Embryonic facial prominence (tissue), 1 donor: ENCODE measurements around the gene ABCA1.
"Not testable (repeated sequence)": the region's sequence is repeated elsewhere in the genome, so short reads cannot be mapped to it uniquely, and the experiment has no call there.

Experiments
- DNase-seq: peaks from one replicate; pipeline ENCODE4 v3.0.0-alpha.2; 2016; ENCODE audit errors: extremely low spot score

Gene ABCA1

DNA sequence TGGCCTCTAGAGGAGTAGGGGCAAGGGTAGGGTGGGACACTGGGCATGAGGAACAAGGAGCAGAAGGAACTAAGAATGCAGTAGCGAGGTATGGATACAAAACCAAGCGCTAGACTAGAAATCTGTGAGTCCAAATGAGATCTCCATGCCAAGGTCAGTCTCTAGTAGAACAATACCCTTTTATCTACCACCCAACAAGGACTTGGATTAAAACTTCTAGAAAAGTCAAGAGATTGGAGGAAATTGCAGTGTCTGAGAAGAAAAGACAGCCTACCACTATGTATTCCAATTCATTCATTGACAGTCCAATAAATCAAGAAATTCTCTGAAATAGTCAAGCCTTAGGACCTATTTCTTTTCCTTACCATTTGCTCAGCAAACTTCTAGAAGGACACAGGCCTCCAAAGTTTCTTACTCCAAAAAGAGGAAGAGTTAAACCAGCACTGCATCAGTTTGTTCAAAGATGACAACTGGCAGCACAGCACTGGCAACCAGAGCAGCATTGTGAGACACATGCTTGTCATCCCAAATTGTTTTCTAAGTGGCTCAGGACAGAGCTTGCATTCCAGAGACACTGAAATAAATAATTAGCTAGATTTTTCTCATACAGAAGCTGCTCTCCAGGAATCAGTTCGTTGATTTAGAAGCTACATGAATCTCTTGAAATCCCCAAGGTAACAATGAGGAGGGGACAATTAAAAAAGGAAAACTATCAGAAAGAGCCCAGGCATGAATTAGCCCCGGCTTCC lies 22.6 kb downstream of the ABCA1 start:
- no peak for DNase-seq

DNA sequence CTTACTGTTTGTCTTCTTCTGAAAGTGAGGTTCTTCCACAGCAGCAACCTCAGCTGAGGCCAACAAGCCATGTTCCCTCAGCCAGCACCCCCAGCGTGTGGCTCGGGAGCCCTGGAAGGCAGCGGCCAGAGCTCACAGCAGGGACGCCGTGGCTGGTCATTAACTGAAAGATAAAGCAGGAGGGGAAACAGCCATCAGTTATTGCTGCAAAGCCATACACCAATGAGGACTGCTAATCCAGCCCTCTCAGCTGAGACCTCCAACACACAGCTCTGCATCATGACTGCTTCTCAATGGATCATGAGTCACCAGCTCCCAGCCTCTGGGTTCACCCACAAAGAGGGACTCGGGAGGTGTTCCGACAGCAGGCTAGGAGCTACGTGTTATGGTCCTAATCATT lies 24.3 kb downstream of the ABCA1 start:
- no peak for DNase-seq

DNA sequence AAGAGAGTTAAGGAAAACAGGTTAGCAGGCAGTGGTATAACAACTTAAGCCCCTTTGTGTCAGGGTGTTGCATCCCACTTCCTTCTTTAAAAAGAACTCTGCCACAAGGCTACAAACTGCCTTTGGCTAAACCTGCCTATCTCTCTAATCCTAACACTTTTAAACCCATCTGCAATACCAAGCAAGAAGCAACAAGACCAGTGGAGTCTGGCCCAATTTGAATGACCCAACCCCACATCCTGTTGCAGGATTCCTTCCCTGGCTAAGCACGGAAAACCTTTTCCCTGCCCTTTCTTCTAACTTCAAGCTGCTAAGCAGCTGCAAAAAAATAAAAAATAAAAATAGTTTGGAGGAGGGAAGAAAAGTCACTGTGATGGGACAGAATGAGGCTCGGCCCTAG lies 27.1 kb downstream of the ABCA1 start:
- DNase-seq: no peak

DNA sequence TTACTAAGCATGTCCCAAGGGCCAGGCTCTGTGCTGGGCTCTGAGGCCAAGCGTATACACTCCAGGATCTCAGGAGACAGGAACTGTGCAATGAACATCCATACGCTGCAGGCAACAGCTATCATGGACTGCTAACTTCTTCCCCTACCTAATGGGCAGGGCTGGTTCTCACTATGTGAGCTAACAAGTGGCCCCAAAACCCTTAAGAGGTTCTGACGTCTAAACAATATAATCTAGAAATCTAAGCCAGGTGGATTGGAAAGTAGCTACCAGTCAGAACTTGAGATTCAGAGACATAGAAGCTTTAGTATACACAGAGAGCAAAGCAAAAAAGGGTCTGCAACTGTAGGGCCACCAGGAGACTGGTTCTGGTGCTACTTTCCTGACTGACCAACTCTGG lies 27.6 kb downstream of the ABCA1 start:
- no peak for DNase-seq

DNA sequence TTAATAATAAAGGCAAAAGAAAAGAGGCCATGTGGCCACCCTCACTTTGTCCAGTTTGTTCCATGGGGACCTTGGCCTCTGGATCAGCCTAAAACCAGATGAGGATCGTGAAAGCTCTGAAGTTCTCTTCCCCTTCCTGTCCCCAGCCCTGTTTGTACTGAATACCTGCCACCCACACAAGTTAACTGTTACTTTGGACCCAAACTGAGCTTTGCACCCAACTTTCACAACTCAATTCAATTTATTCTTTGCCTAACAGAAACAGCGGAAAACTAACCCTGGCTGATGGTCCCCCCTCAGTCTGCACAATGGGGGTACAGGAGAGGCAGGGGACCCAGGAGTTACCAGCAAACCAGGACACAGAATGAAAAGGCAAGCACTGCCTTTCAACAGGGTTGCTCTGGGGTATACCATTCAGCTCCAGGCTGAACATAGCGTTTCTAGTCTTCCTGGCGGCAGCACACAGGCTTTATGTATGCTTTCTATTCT lies 28.2 kb downstream of the ABCA1 start:
- DNase-seq: no peak

DNA sequence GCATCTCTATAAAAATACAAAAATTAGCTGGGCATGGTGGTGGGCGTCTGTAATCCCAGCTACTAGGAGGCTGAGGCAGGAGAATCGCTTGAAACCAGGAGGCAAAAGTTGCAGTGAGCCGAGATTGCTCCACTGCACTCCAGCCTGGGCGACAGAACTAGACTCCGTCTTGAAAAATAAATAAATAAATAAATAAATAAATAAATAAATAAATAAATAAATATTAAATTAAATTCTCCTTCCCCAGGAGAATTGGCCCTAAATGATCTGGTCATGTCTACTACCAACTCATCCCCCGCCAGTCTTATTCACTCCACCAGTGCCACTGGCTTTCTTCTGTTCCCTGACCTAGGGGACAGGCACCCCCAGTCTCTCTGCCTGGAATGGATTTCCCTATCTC lies 29.6 kb downstream of the ABCA1 start:
- not testable (repeated sequence) for DNase-seq

DNA sequence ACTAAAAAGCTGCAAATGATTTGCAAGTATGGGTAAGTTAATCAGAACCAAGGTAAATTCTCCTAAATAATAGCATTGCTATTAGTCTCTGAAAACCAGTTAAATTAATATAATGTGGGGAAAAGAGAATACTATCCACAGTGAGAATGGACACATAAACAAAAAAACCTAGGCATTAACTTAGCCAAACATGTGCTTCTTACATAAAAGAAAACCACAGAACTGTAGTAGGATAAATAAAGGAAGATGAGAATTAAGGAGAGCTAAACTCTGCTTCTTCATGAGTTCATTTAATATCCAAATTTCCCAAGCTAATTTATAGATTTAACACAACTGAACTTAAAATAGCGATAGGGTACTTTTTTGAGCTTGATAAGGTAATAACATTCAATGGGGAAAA lies 31.8 kb downstream of the ABCA1 start:
- no peak for DNase-seq

DNA sequence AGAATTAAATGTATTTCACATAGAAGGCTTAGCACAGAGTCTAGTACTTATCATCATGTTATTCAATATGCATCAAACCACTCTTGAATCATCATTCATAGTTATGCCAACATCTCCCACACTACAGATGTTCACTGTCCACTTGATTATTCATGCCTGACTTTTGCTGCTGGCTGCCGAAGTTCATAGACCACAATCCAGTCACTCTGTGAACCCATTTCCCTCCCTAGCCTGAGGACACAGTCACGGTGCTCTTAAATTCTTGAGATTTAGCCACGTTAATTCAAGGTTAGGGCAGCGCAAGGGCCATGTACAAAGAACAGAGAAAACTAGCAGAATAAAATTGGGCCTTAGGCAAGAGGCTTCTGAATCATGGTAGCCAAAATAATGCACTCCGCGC lies 32.4 kb downstream of the ABCA1 start:
- no peak for DNase-seq

DNA sequence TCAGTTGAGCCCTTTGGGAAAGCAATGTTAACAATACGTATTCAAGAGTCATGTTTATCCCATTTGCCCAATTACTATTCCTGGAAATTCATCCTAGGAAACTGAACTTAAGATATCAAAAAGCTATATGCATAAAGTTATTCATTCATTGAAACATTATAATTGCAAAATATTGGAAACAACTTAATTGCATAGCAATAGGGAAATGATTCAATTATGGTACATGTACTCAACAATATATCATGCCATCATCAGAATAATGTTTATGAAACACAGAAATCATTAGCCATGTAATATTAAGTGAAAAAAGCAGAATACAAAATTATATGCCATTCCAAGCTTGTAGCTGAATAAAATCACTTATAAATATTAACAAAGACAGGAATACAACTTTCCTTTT lies 35.3 kb downstream of the ABCA1 start:
- no peak for DNase-seq

DNA sequence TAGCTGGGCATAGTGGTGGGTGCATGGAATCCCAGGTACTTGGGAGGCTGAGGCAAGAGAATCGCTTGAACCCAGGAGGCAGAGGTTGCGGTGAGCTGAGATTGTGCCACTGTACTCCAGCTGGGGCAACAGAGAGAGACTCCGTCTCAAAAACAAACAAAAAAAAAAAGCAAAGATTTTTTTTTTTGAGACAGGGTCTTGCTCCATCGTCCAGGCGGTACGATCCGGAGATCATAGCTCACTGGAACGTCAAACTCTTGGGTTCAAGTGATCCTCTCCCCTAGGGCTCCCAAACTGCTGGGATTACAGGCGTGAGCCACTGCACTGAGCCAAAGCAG lies 37.6 kb downstream of the ABCA1 start:
- no peak for DNase-seq

DNA sequence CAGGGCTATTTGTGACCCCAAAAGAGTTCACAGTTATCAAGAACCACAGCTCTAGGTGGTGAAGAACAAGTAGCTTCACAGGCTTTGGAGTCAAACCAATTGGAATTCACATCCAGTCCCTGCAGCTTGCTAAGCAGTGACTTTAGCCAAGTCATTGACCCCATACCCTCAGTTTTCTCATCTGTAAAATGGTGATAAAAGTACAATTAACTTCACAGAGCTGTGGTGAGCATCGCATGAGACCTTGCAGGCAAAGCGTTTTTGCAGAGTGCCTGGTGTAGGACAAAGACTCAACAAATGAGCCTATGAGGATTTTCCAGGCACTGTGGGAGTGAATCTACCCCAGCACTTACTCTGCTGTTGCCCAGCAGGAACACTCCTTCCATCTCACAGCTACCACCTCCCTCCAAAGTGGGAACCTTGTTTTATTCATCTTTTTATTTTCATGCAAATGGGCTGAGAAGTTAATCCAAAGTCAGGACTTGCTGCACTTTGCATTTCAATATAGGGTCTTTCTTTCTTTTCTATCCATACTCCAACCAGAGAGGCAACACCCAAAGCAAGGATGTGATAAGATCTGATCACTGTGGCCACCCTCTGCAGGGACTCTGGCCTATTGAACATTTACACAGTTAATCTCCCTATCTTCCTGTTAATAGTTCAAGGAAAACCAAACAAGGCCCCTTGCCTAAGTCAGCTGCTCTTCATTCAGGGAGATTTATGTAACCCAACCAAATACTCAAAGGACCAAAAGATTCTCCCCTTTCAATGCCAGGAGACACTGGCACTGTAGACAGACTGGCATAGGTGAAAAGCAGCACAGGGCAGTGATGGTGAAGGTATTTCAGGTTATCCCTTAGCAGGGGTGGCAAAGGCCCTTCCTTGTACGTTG lies 41.9 kb downstream of the ABCA1 start:
- DNase-seq: no peak

DNA sequence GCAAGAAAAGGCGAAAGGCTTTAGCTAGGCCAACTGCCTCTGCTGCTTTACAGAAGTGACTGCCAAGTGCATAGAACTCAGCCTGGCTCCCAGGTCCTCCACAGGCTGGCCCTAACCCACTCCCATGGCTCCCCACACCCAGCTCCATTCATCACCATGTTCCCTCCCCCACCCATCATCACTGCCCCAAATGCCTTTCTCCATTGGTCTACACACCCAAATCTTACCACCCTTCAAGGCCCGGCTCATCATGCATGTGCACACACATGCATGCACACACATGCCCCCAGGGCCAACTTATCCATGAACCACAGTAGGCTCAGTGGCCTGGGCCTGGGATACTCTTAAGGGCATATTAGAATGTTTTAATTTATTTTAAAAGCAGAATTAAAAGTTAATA lies 44.8 kb downstream of the ABCA1 start:
- DNase-seq: no peak

DNA sequence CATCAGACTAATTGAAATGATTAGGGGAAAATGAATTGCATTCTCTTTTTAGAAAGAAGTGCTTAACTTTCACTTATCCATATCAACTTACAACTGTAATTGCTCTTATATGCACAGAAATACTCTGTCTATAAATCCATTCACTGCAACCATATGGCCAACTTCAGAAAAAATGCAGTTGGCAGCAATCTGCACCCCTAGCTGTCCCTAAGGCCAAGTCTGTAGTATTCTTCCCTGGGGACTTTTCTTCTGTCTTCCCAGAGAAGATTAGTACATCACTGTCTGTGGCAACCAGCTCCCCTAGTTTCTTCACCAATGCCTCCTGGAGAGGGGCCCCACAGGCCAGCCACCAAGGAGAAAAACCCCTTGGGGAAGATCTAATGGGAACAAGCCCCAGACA lies 45.4 kb downstream of the ABCA1 start:
- no peak for DNase-seq

DNA sequence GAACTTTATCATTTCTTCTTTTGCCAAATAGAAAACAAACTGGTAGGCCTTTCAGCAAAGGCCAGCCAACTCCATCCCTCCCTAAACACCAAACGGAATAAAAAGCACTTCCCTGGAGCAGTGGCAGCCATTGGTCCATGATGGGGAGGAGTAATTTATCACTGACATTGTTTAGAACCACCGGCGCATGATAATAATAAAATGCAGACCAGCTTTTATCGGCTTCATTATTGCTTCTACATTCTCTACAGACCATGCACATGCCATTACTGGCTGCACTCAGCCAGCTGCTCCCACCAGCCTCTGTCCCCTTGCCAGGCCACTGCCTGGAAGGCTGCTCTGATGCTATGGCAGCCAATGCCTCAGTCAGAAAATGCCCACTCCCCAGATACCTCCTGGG lies 45.9 kb downstream of the ABCA1 start:
- no peak for DNase-seq

DNA sequence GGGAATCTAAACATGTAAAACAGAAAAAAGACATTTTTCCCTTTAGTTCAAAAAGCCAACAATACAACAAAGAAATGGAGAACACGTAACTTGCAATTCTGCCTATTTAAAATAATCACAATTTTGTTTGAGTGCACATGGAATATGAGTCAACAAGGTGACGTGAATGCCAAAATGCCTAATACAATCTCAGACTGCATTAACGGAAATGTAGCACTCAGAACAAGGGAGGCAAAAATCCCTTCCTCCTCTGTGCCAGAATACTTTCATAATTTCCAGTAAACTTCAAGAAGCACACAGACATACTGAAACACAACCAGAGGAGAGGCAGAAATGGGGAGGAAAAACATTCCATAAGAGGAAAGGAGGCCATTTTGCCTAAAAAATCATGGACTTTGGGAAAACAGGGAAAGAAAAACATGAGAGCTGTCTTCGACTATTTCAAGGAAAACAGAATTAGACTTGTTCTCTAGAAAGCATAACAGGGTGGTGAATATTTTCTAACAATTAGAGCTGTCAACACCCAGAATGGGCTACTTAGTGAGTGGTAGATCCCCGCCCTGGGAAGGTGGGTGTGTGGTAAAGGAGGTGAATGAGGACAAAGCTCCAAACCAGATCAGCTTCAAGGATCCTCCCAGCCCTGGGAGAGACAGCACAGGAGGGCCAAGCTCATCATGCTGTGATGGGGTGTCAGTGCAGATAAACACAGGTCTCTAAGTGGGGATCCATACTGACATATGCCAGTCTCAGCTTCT lies 48.2 kb downstream of the ABCA1 start:
- DNase-seq: no peak

DNA sequence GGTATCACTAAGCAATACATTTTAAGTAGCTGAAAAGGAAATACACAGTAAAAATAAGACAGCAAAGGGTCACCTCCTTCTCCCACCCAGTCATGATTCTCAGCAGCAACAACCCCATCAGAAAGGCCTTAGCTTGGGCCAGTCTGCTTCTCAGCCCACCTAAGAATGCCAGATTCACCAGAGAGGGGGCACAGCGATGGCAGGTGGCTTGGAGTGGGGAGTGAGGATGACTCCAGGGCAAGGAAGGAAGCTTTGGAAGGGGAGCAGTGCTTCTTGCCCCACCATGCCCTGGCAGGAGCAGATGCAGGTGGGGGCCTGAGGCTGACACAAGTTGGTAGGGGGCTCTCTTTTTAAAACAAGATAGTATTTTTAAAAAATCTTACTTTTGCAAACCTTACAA lies 51.4 kb downstream of the ABCA1 start:
- DNase-seq: no peak

DNA sequence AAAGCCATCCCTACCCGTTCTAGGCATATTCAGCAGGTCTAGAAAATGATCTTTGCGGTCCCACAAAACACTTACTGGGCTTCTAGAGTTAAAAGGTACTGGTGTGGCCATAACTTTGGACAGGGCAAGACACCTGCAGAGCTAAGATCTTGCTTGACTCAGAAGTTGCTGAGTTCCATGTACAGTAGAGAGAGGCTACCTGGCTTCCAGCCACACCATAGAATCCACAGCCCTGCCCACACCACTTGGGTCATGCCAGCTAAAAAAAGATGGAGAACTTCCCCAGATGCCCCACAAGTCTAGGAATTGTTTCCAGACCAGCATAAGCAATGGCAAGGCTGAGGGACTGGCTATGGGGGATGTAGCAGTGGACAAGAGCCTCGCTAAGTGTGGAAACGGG lies 52.1 kb downstream of the ABCA1 start:
- no peak for DNase-seq

DNA sequence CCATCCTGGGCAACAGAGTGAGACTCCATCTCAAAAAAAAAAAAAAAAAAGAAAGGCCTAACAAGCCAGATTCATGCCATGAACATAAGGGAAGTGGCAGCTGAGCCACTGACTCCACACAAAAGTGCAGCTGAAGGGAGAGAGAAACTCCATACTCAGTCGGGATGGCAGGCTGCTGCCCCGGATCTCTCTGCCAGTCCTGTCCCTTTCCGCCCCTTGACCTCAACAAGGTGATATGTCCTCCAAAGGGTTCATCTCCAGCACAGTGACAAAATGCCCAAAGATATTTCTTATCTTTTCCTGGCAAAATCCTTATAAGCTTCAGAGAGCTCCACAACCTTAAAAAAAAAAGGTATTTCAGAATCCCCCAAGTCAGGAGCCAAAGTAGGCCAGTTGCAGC lies 52.6 kb downstream of the ABCA1 start:
- no peak for DNase-seq

DNA sequence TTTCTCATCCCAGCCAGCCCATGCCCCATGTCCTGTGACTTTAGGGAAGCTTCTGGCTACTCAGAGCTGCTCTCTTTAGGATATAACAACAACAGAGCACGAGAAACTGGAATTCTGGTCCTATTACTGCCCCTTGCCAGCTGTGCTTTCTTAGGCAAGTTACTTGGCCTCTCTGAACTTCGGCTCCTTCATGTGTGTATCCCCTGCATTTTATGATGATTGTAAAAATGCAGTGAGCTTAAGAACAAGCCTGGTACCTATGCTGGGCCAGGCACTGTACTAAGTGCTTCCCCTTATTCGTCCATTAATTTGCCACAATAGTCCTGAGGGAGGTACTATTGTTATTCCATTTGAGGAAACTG lies 54.5 kb downstream of the ABCA1 start:
- no peak for DNase-seq

DNA sequence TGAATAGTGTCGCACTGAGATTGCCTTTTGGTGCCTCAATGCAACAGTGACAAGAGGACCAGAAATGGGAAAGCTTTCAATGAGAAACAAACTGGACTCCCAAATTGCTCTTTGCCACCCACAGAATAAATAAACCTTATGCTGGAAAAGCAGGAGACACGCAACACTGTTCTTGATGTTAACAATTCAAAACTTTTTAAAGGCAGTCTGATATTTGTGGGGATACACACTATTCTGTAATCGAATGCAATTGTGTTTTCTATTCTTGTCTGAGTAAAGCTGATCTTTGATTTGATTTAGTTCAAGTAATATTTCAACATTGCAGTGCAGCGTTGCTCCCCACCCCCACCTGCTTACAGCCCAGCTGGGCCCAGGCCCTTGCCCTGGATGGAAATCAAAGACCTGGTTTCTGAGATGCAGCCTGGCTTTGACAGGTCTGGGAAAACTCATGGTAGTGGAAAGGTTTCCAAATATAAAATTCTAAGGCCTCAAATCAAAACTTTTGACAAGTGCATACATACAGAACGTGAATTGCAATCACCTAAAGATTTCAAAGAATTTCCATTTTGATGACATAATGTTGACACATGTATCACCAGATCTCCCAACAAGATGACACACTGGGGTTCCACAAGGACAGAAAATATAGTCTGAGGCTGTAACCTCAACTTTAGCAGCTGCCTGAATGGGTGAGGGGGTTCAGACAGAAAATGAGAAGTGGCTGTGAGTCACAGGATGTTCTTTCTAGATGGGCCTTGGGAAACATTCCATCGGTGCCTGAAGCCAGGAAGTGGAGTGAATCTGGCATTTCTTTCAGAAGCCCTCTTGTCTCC lies 55.1 kb downstream of the ABCA1 start:
- DNase-seq: no peak

DNA sequence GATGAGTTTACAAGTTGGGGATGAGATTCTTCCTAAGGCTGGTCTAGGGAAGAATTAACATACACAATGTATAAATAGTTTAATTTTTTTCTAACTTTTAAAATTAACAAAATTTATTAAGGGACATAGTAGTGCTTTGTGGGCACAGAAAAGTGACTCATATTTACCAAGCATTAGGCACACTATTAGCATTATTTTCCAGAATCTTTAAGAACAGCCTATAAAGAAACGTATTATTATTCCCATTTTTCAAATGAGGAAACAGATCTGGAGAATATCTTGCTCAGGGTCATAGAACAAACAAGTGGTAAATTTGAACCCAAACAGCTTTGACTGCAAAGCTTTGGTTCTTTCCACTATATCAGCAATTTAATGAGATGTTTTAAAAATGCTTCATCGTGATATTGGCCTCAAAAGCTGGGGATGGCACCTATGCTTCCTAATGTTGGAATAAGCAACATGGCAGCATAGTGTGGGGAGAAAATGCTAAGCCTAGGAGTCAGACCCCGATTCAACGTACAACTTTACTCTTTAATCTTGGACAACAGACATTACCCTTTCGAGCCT lies 55.9 kb downstream of the ABCA1 start:
- no peak for DNase-seq
